ENCODE data around the gene CDH18.

- no peak for TF ChIP-seq CTCF (IDR thresholded peaks at IDR 0.05)
- TF ChIP-seq POLR2A (IDR thresholded peaks at IDR 0.05) = no peak
- no peak for TF ChIP-seq POLR2AphosphoS5 (IDR thresholded peaks at IDR 0.05)
Measured at GRCh38 chr5:19855931-19856330, 132.1 kb downstream of the CDH18 start.
